Fibroblast of lung (primary cell): ENCODE data around the gene RASSF10. TPM values are rescaled to one million over a fixed set of nuclear protein-coding genes. Genes with fewer than 3 reads are reported as not detected.
"Not testable (repeated sequence)": the region's sequence is repeated elsewhere in the genome, so short reads cannot be mapped to it uniquely, and the experiment has no call there.

ENCODE experiments used
- DNase-seq, 2 donors: peaks; one replicate each; pipeline versions ENCODE4 v3.0.0 to v3.0.0-alpha.2; 2010; ENCODE audit warnings: low read depth in 2 of 2
- H2AFZ ChIP-seq: 2 replicates; pipeline ENCODE4 v1.5.1; 2012; ENCODE audit warnings: low read length, control low read depth, inconsistent platforms
- H3K27ac ChIP-seq: 2 replicates; pipeline ENCODE4 v1.5.1; 2011; ENCODE audit warnings: low read length, control low read depth; ENCODE audit not compliant: insufficient read depth
- H3K27me3 ChIP-seq: 2 replicates; pipeline ENCODE4 v1.5.1; 2011; ENCODE audit warnings: mild to moderate bottlenecking, low read length; ENCODE audit not compliant: control insufficient read depth, insufficient read depth
- H3K36me3 ChIP-seq: 2 replicates; pipeline ENCODE4 v1.5.1; 2011; ENCODE audit warnings: low read length; ENCODE audit not compliant: control insufficient read depth, insufficient read depth
- H3K4me1 ChIP-seq: 2 replicates; pipeline ENCODE4 v1.5.1; 2011; ENCODE audit warnings: low read length; ENCODE audit not compliant: control insufficient read depth, insufficient read depth; ENCODE audit errors: extremely low read depth
- H3K4me2 ChIP-seq: 2 replicates; pipeline ENCODE4 v1.5.1; 2011; ENCODE audit warnings: low read length, control low read depth; ENCODE audit not compliant: insufficient read depth; ENCODE audit errors: extremely low read depth
- H3K4me3 ChIP-seq, 4 experiments: fragments of 200-600 bp in 1 of 4; sonication (generic) in 1 of 4; replicated peaks in 1 of 4; 2 replicates each; pipeline ENCODE4 v1.5.1; 2011 to 2016; ENCODE audit warnings: low read length in 4 of 4, low read depth in 3 of 4, mild to moderate bottlenecking in 3 of 4, control low read depth in 2 of 4, inconsistent platforms in 1 of 4, mixed read lengths in 1 of 4; ENCODE audit not compliant: insufficient read depth in 1 of 4; ENCODE audit errors: control extremely low read depth in 1 of 4
- H3K79me2 ChIP-seq: 2 replicates; pipeline ENCODE4 v1.5.1; 2012; ENCODE audit warnings: mild to moderate bottlenecking, low read length, inconsistent platforms; ENCODE audit not compliant: control insufficient read depth, insufficient read depth
- H3K9ac ChIP-seq: 2 replicates; pipeline ENCODE4 v1.5.1; 2011; ENCODE audit warnings: mild to moderate bottlenecking, low read length, control low read depth; ENCODE audit not compliant: insufficient read depth
- H3K9me3 ChIP-seq: 2 replicates; pipeline ENCODE4 v1.5.1; 2012; ENCODE audit warnings: low read depth, low read length; ENCODE audit not compliant: control insufficient read depth, insufficient read depth
- H4K20me1 ChIP-seq: 2 replicates; pipeline ENCODE4 v1.5.1; 2011; ENCODE audit warnings: low read length; ENCODE audit not compliant: control insufficient read depth, insufficient read depth; ENCODE audit errors: extremely low read depth
- EZH2 ChIP-seq: IDR thresholded peaks from 2 replicates; pipeline ENCODE4 v1.5.1; 2012; ENCODE audit warnings: low read length, control low read depth, mild to moderate bottlenecking; ENCODE audit errors: missing control alignments
- polyA plus RNA-seq, 2 donors: library from polyadenylated mRNA; depleted of rRNA in 1 of 2; stranded (reverse) in 1 of 2; unstranded in 1 of 2; fragments of >200 nt; gene quantifications; 2 replicates each; pipeline ENCODE4 v1.2.1, GENCODE V29; 2011 to 2012; ENCODE audit warnings: missing spikeins in 1 of 2
- total RNA-seq: library from RNA; depleted of rRNA; stranded (reverse); fragments of >200 nt; gene quantifications from 2 replicates; pipeline ENCODE4 v1.2.1, GENCODE V29; 2014
- TF ChIP-seq, protein P1 (sequence below), 2 donors: IDR thresholded peaks in 1 of 2; conservative IDR thresholded peaks in 1 of 2; 1 replicate in 1 of 2; 2 replicates in 1 of 2; pipeline ENCODE4 v1.5.1; 2011 to 2012; ENCODE audit warnings: low read length in 2 of 2, control low read depth in 1 of 2, inconsistent platforms in 1 of 2, low read depth in 1 of 2, mild to moderate bottlenecking in 1 of 2

Gene RASSF10
- total and polyA plus RNA-seq, 2 donors (not counting 1 experiment from before 2014, with no cell fraction given) = not detected

DNA sequence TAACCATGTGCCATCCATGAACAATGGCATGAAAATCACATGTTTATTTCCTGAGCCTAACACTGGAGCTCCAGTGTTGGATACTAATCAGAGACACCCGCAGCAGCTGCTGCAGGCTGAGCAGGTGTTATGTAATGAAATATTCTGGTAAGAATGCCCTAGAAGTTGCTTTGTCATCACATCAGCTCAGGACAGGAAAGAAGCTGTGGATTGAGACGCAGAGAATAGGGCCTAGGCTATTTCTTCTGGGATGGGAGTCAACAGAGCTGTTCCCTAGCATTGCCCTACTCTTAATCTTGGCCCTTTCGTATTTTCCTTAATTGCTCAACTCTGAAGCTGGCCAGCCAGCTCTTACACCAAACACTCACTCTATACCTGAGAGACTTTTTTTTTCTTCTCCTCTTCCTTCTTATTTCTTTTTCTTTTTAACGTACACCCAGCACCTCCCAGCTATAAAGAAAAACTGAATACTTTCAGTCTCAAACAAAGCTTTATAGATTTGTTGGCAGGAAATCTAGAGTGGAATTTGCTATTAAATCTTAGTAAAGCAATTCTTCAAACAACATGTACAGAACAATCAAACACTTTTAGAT lies 31.9 kb downstream of the RASSF10 start:
- Histone ChIP-seq H3K4me2 (no peak overlapping the region), H3K27me3 (peaks cover 13% of the 10 kb centered on the region), H3K9ac (no peak overlapping the region), H3K79me2 (no peaks in the 10 kb centered on the region), H3K4me1 (no peaks in the 10 kb centered on the region), H3K9me3 (no peaks in the 10 kb centered on the region), H3K36me3 (no peaks in the 10 kb centered on the region), H4K20me1 (no peaks in the 10 kb centered on the region), H2AFZ (no peak overlapping the region), H3K4me3 (no peak overlapping the region), H3K27ac (no peak overlapping the region)
- DNase-seq = no peak
- TF ChIP-seq EZH2 = no peak
- TF ChIP-seq, protein P1, sequence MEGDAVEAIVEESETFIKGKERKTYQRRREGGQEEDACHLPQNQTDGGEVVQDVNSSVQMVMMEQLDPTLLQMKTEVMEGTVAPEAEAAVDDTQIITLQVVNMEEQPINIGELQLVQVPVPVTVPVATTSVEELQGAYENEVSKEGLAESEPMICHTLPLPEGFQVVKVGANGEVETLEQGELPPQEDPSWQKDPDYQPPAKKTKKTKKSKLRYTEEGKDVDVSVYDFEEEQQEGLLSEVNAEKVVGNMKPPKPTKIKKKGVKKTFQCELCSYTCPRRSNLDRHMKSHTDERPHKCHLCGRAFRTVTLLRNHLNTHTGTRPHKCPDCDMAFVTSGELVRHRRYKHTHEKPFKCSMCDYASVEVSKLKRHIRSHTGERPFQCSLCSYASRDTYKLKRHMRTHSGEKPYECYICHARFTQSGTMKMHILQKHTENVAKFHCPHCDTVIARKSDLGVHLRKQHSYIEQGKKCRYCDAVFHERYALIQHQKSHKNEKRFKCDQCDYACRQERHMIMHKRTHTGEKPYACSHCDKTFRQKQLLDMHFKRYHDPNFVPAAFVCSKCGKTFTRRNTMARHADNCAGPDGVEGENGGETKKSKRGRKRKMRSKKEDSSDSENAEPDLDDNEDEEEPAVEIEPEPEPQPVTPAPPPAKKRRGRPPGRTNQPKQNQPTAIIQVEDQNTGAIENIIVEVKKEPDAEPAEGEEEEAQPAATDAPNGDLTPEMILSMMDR (conservative IDR thresholded peaks at IDR 0.05 in 1 of 2, IDR thresholded peaks at IDR 0.05 in 1 of 2; ENCODE audit: low read depth in 1 of 2, low read length in 2 of 2) = no peak

DNA sequence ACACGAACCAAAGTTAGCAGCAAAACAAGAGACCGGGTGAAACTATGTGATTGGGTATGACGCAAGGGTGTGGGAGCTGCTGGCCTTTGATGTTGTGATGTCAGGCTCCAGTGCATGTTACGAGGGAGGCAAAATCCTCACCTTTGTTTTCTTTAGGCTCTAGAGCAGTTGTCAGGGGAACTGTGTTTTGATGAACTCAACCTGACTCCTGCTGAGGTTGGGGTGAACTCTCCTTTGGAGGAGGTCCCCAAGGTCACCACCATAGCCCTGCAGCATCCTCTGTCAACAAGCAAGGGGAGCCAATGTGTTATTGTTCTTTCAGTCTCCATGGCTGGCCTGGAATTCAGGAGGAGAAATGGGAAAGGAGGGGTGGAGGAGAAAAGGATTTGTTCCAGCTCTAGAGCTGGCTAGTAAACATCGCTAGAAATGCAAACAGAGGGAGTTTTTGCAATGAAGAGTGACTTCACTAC lies 33.8 kb downstream of the RASSF10 start:
- H3K4me2 ChIP-seq = no peak overlapping the region
- H3K27me3 ChIP-seq = peaks cover 9% of the 10 kb centered on the region
- no peak overlapping the region for H2AFZ ChIP-seq
- H3K27ac ChIP-seq = no peak overlapping the region
- no peak overlapping the region for H3K9ac ChIP-seq
- no peaks in the 10 kb centered on the region for H3K79me2 ChIP-seq
- no peaks in the 10 kb centered on the region for H3K36me3 ChIP-seq
- no peak for DNase-seq
- no peaks in the 10 kb centered on the region for H4K20me1 ChIP-seq
- H3K4me3 ChIP-seq = no peak overlapping the region
- H3K4me1 ChIP-seq = no peaks in the 10 kb centered on the region
- H3K9me3 ChIP-seq = no peaks in the 10 kb centered on the region
- TF ChIP-seq EZH2 = no peak
- TF ChIP-seq, protein P1 (conservative IDR thresholded peaks at IDR 0.05 in 1 of 2, IDR thresholded peaks at IDR 0.05 in 1 of 2; ENCODE audit: low read depth in 1 of 2, low read length in 2 of 2) = no peak

- no peaks in the 10 kb centered on the region for H3K9me3 ChIP-seq
- H3K4me3 ChIP-seq = no peak overlapping the region
- H2AFZ ChIP-seq = no peak overlapping the region
- no peak overlapping the region for H3K4me2 ChIP-seq
- H4K20me1 ChIP-seq = no peaks in the 10 kb centered on the region
- no peaks in the 10 kb centered on the region for H3K79me2 ChIP-seq
- no peak for DNase-seq
- H3K36me3 ChIP-seq = no peaks in the 10 kb centered on the region
- no peaks in the 10 kb centered on the region for H3K4me1 ChIP-seq
- no peak overlapping the region for H3K27ac ChIP-seq
- no peak overlapping the region for H3K9ac ChIP-seq
- peaks cover 9% of the 10 kb centered on the region for H3K27me3 ChIP-seq
- TF ChIP-seq, protein P1 (conservative IDR thresholded peaks at IDR 0.05 in 1 of 2, IDR thresholded peaks at IDR 0.05 in 1 of 2; ENCODE audit: low read depth in 1 of 2, low read length in 2 of 2) = no peak
- no peak for TF ChIP-seq EZH2
Measured at GRCh38 chr11:13043912-13044628, 35.0 kb downstream of the RASSF10 start.

GRCh38 chr11:13045089-13045488 lies 36.0 kb downstream of the RASSF10 start:
- H3K9ac ChIP-seq, DNase-seq, H3K27me3 ChIP-seq, H3K79me2 ChIP-seq, H2AFZ ChIP-seq, H3K4me3 ChIP-seq, H4K20me1 ChIP-seq, H3K4me2 ChIP-seq, H3K36me3 ChIP-seq, H3K9me3 ChIP-seq, H3K4me1 ChIP-seq, H3K27ac ChIP-seq: not testable (repeated sequence)
